ENCODE measurements around the gene TUBB3. TPM values are rescaled to one million over a fixed set of nuclear protein-coding genes. Genes with fewer than 3 reads are reported as not detected.
A peak's percentile ranks its signal among the peaks of the same experiment; 100 is the strongest.

The TUBB3 gene
- total RNA-seq, 1 donor from 2014 or later = 3,960 TPM

GRCh38 chr16:89921702-89922476 lies 1.3 kb upstream of the TUBB3 start:
- Mint-ChIP-seq H3K4me1 (ENCODE audit: low read depth, unreplicated experiment) (peaks cover 3% of the 10 kb centered on the region), H3K27me3 (ENCODE audit: unreplicated experiment) (peaks cover 34% of the 10 kb centered on the region), H3K9me3 (ENCODE audit: unreplicated experiment) (peaks cover 27% of the 10 kb centered on the region), H3K36me3 (ENCODE audit: unreplicated experiment) (no peaks in the 10 kb centered on the region), H3K27ac (ENCODE audit: unreplicated experiment) (peak overlapping the region; percentile 100), H3K4me3 (ENCODE audit: unreplicated experiment) (peak overlapping the region; percentile 98)
- TF ChIP-seq CTCF (IDR thresholded peaks at IDR 0.05; ENCODE audit: partially characterized antibody, unreplicated experiment) = no peak
- DNase-seq = peak; percentile 80

- H3K27ac Mint-ChIP-seq (ENCODE audit: unreplicated experiment) = peak overlapping the region; percentile 100
Measured at GRCh38 chr16:89922477-89922883, 662 bp upstream of the TUBB3 start.

GRCh38 chr16:89923640-89924296 lies 626 bp downstream of the TUBB3 start:
- Mint-ChIP-seq H3K27me3 (ENCODE audit: unreplicated experiment) (peaks cover 38% of the 10 kb centered on the region), H3K4me3 (ENCODE audit: unreplicated experiment) (peak overlapping the region; percentile 94), H3K4me1 (ENCODE audit: low read depth, unreplicated experiment) (peaks cover 8% of the 10 kb centered on the region), H3K36me3 (ENCODE audit: unreplicated experiment) (no peaks in the 10 kb centered on the region), H3K9me3 (ENCODE audit: unreplicated experiment) (peaks cover 36% of the 10 kb centered on the region), H3K27ac (ENCODE audit: unreplicated experiment) (peak overlapping the region; percentile 95)
- peak; percentile 75 for DNase-seq
- no peak for TF ChIP-seq CTCF (IDR thresholded peaks at IDR 0.05; ENCODE audit: partially characterized antibody, unreplicated experiment)

More at GRCh38 chr16:89922477-89922883, 662 bp upstream of the TUBB3 start:
- H3K27me3 Mint-ChIP-seq (ENCODE audit: unreplicated experiment) = peaks cover 34% of the 10 kb centered on the region
- no peak for TF ChIP-seq CTCF (IDR thresholded peaks at IDR 0.05; ENCODE audit: partially characterized antibody, unreplicated experiment)
- peaks cover 5% of the 10 kb centered on the region for H3K4me1 Mint-ChIP-seq (ENCODE audit: low read depth, unreplicated experiment)
- H3K36me3 Mint-ChIP-seq (ENCODE audit: unreplicated experiment) = no peaks in the 10 kb centered on the region
- H3K9me3 Mint-ChIP-seq (ENCODE audit: unreplicated experiment) = peaks cover 30% of the 10 kb centered on the region
- DNase-seq = peak; percentile 95
- H3K4me3 Mint-ChIP-seq (ENCODE audit: unreplicated experiment) = peak overlapping the region; percentile 98

- H3K4me1 Mint-ChIP-seq (ENCODE audit: low read depth, unreplicated experiment) = peaks cover 9% of the 10 kb centered on the region
Measured at GRCh38 chr16:89924297-89924924, 1.3 kb downstream of the TUBB3 start.

More at GRCh38 chr16:89924297-89924924, 1.3 kb downstream of the TUBB3 start:
- no peak for TF ChIP-seq CTCF (IDR thresholded peaks at IDR 0.05; ENCODE audit: partially characterized antibody, unreplicated experiment)
- Mint-ChIP-seq H3K27ac (ENCODE audit: unreplicated experiment) (peak overlapping the region; percentile 95), H3K4me3 (ENCODE audit: unreplicated experiment) (peak overlapping the region; percentile 94), H3K36me3 (ENCODE audit: unreplicated experiment) (no peaks in the 10 kb centered on the region), H3K27me3 (ENCODE audit: unreplicated experiment) (peaks cover 38% of the 10 kb centered on the region), H3K9me3 (ENCODE audit: unreplicated experiment) (peaks cover 37% of the 10 kb centered on the region)
- peak; percentile 91 for DNase-seq

Measured in glutamatergic neuron (in vitro differentiated cells).